Measurements from ENCODE around the gene GTF2I.
"Not testable (repeated sequence)": the region's sequence is repeated elsewhere in the genome, so short reads cannot be mapped to it uniquely, and the experiment has no call there.

GRCh38 chr7:74660202-74660601, 2.7 kb downstream of the GTF2I start:
- not testable (repeated sequence) for TF ChIP-seq CTCF, POLR2A (IDR thresholded peaks at IDR 0.05)
